ENCODE data around the gene TMEM198. TPM values are rescaled to one million over a fixed set of nuclear protein-coding genes. Genes with fewer than 3 reads are reported as not detected.
A peak's percentile ranks its signal among the peaks of the same experiment; 100 is the strongest.

TMEM198 gene
- total RNA-seq, 6 experiments from 2014 or later = 2.3 to 2.8 (median 2.7) TPM

GRCh38 chr2:219506802-219507526 is 36.9 kb upstream of the TMEM198 start:
- H3K36me3 Mint-ChIP-seq (ENCODE audit: low read depth) = no peaks in the 10 kb centered on the region; the same call in 1 of the 2 replicates
- DNase-seq = no peak
- TF ChIP-seq CTCF (IDR thresholded peaks at IDR 0.05) = no peak
- no peaks in the 10 kb centered on the region for H3K9me3 Mint-ChIP-seq
- H3K27me3 Mint-ChIP-seq (ENCODE audit: insufficient read depth) = peaks cover 11% of the 10 kb centered on the region
- H3K4me1 Mint-ChIP-seq (ENCODE audit: low read depth) = peaks cover 12% of the 10 kb centered on the region
- H3K4me3 Mint-ChIP-seq = no peak overlapping the region
- H3K27ac Mint-ChIP-seq = no peak overlapping the region

- H3K36me3 Mint-ChIP-seq (ENCODE audit: low read depth) = no peaks in the 10 kb centered on the region; the same call in 1 of the 2 replicates
- no peak for TF ChIP-seq CTCF (IDR thresholded peaks at IDR 0.05)
- H3K9me3 Mint-ChIP-seq = no peaks in the 10 kb centered on the region
- DNase-seq = no peak
- H3K4me1 Mint-ChIP-seq (ENCODE audit: low read depth) = peaks cover 12% of the 10 kb centered on the region
- no peak overlapping the region for H3K4me3 Mint-ChIP-seq
- peaks cover 16% of the 10 kb centered on the region for H3K27me3 Mint-ChIP-seq (ENCODE audit: insufficient read depth)
- no peak overlapping the region for H3K27ac Mint-ChIP-seq
Observed at GRCh38 chr2:219507581-219508443, 36.0 kb upstream of the TMEM198 start.

GRCh38 chr2:219508444-219508734 is 35.4 kb upstream of the TMEM198 start:
- H3K36me3 Mint-ChIP-seq (ENCODE audit: low read depth) = no peaks in the 10 kb centered on the region; the same call in 1 of the 2 replicates
- no peak for TF ChIP-seq CTCF (IDR thresholded peaks at IDR 0.05)
- H3K4me1 Mint-ChIP-seq (ENCODE audit: low read depth) = peaks cover 12% of the 10 kb centered on the region
- no peaks in the 10 kb centered on the region for H3K9me3 Mint-ChIP-seq
- no peak overlapping the region for H3K4me3 Mint-ChIP-seq
- no peak for DNase-seq
- peaks cover 21% of the 10 kb centered on the region for H3K27me3 Mint-ChIP-seq (ENCODE audit: insufficient read depth)
- no peak overlapping the region for H3K27ac Mint-ChIP-seq

GRCh38 chr2:219508971-219509779 is 34.7 kb upstream of the TMEM198 start:
- Mint-ChIP-seq H3K27me3 (ENCODE audit: insufficient read depth) (peaks cover 26% of the 10 kb centered on the region), H3K9me3 (no peaks in the 10 kb centered on the region), H3K4me1 (ENCODE audit: low read depth) (peaks cover 19% of the 10 kb centered on the region), H3K4me3 (peak overlapping the region; percentile 80; the same call in 1 of the 2 replicates), H3K27ac (no peak overlapping the region; the same call in 1 of the 2 replicates), H3K36me3 (ENCODE audit: low read depth) (no peaks in the 10 kb centered on the region; the same call in 1 of the 2 replicates)
- DNase-seq = no peak
- TF ChIP-seq CTCF (IDR thresholded peaks at IDR 0.05) = no peak

- Mint-ChIP-seq H3K36me3 (ENCODE audit: low read depth) (no peaks in the 10 kb centered on the region; the same call in 1 of the 2 replicates), H3K4me3 (peak overlapping the region; percentile 80), H3K27ac (no peak overlapping the region; the same call in 1 of the 2 replicates), H3K9me3 (no peaks in the 10 kb centered on the region), H3K27me3 (ENCODE audit: insufficient read depth) (peaks cover 29% of the 10 kb centered on the region), H3K4me1 (ENCODE audit: low read depth) (peaks cover 21% of the 10 kb centered on the region)
- TF ChIP-seq CTCF (IDR thresholded peaks at IDR 0.05) = peak; percentile 80
- DNase-seq = peak; percentile 29
Observed at GRCh38 chr2:219509780-219510511, 33.9 kb upstream of the TMEM198 start.

All from HFFc6 (cell line).